ENCODE data around the gene SDSL.

The SDSL gene

DNA sequence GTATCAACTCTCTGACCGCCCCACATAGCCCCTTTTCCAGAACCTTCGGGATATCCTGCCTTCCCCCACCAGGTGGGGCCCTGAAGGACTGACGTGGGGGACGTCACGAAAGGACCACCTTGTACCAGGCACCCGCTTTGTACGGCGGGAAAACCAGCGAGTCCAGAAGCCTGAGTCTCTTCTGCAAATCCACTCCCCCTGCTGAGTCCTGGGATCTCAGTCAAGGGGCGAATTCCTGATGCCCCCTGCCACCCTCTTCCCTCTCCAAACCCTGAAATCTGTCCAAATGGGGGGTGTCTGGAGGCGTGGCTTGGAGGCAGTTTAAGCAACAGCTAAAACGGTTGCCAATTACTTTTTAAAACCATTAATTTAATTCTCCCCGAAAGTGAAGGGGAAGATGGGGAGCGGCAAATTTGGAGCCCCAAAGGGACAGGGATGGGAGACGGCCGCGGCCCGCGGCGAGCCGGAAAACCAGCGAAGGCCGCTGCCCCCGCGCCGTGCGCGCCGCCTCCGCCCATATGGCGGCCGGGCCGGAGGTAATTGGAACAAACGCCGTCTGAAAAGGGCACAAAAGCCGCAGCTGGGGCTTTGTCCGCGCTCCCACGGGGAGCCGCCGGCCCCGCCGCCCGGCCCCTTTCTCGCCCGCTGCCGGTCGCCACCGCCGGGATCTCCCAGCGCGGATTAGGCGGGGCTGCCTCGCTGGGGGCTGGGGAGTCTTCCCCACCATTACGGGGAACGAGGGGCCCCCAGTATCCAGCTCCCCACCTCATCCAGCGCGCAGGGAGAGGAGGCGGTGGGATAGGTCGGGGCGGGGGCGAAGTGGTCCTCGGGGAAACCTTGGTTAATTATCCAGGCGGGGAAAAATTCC, 42.9 kb downstream of the SDSL start:
- peaks cover 41% of the 10 kb centered on the region for H3K4me1 ChIP-seq (ENCODE audit: insufficient read depth, low read length)
- no peaks in the 10 kb centered on the region for H3K9me3 ChIP-seq (ENCODE audit: low read length)
- H3K27me3 ChIP-seq (ENCODE audit: insufficient read depth, low read length), result peaks cover 68% of the 10 kb centered on the region
- H2AFZ ChIP-seq (ENCODE audit: low read depth, low read length), result no peak overlapping the region
- H3K36me3 ChIP-seq (ENCODE audit: insufficient read depth, low read length), result no peaks in the 10 kb centered on the region
- peak overlapping the region; percentile 19 for H3K4me3 ChIP-seq (ENCODE audit: low read length)

DNA sequence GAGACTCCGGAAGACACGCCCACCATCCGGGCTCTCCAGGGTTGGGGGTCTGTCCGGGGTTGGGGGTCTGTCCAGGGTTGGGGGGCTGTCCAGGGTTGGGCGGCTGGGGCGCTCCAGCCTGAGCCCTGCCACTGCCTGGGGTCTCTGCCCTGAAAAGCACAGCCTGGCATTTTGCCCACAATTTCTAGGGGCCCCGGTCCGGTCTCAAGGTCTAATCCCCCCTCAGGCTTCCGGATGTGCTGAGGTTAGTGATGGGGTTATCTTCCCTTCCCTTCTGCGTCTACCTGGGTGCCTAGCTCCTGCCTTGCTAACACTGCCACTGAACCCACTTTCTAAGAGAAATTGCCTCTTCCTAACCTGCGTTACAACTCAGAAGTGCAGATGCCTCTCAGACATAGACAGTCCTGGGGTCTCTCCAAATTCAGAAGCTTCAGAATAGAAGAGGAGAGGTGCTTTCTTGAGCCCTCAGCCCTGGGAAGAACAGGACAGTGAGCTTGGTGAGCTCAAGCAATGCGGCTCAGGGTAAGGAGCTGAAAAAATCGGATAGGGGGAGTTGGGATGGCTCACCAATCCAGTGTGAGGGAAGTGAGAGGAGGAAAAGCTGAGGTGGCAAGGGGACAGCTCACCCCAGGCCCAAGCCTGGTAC, 43.8 kb downstream of the SDSL start:
- Histone ChIP-seq H3K27me3 (ENCODE audit: insufficient read depth, low read length) (peaks cover 77% of the 10 kb centered on the region), H3K9me3 (ENCODE audit: low read length) (no peaks in the 10 kb centered on the region), H2AFZ (ENCODE audit: low read depth, low read length) (no peak overlapping the region), H3K36me3 (ENCODE audit: insufficient read depth, low read length) (no peaks in the 10 kb centered on the region), H3K4me1 (ENCODE audit: insufficient read depth, low read length) (peaks cover 43% of the 10 kb centered on the region), H3K4me3 (ENCODE audit: low read length) (peak overlapping the region; percentile 15)

DNA sequence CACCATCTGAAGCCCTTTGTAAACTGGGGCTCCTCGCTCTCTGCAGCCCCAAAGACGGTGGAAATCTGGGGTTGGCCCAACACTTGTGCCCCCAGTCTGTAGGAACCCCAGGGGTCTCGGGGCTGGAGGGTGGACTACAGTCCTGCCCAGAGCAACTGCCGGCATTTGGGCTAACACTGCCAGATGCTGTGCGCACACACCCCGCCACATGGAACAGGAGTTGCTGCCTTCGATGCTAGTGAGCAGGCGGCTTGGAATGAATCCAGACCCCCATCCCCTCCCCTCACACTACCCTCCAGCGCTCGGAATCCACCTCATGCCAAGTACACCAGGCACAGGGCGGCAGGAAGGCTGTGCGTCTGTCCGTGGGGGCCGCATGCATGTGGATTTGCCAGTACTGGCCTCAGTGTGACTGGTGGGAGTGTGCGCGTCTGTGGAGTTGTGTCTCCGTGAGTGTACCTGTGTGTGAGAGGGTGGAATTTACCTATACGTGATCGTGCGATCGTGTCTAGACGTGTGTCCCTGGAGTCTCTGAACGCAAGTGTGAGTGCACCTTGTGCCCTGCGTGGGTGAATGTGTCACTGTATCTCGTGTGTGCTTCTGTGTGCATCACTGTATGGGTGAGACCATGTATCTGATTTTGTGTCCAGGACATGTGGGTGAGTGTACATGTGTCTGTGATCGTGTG, 44.4 kb downstream of the SDSL start:
- H3K4me3 ChIP-seq (ENCODE audit: low read length), result peak overlapping the region; percentile 54
- H3K4me1 ChIP-seq (ENCODE audit: insufficient read depth, low read length), result peaks cover 49% of the 10 kb centered on the region
- H3K9me3 ChIP-seq (ENCODE audit: low read length), result no peaks in the 10 kb centered on the region
- peaks cover 83% of the 10 kb centered on the region for H3K27me3 ChIP-seq (ENCODE audit: insufficient read depth, low read length)
- H2AFZ ChIP-seq (ENCODE audit: low read depth, low read length), result no peak overlapping the region
- H3K36me3 ChIP-seq (ENCODE audit: insufficient read depth, low read length), result no peaks in the 10 kb centered on the region

DNA sequence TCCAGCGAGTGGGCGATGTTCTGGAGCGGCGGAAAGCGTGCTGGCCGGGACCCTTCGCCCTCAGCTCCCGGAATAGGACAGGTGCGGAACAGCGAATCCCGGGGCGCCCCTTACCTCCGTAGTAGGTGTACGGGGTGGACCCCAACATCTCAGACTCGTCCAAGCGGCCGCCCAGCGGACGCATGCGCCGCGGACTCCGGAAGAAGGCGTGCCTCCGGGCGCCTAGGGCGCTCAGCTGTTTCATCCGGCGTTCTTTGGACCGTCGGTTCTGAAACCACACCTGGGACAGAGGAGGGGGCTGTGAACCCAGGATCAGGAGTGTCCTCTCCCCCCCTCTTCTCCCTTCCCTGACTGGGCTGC, 44.9 kb downstream of the SDSL start:
- Histone ChIP-seq H3K27me3 (ENCODE audit: insufficient read depth, low read length) (peaks cover 89% of the 10 kb centered on the region), H3K4me1 (ENCODE audit: insufficient read depth, low read length) (peaks cover 49% of the 10 kb centered on the region), H3K36me3 (ENCODE audit: insufficient read depth, low read length) (no peaks in the 10 kb centered on the region), H2AFZ (ENCODE audit: low read depth, low read length) (peak overlapping the region; percentile 38), H3K4me3 (ENCODE audit: low read length) (peak overlapping the region; percentile 54), H3K9me3 (ENCODE audit: low read length) (no peaks in the 10 kb centered on the region)

DNA sequence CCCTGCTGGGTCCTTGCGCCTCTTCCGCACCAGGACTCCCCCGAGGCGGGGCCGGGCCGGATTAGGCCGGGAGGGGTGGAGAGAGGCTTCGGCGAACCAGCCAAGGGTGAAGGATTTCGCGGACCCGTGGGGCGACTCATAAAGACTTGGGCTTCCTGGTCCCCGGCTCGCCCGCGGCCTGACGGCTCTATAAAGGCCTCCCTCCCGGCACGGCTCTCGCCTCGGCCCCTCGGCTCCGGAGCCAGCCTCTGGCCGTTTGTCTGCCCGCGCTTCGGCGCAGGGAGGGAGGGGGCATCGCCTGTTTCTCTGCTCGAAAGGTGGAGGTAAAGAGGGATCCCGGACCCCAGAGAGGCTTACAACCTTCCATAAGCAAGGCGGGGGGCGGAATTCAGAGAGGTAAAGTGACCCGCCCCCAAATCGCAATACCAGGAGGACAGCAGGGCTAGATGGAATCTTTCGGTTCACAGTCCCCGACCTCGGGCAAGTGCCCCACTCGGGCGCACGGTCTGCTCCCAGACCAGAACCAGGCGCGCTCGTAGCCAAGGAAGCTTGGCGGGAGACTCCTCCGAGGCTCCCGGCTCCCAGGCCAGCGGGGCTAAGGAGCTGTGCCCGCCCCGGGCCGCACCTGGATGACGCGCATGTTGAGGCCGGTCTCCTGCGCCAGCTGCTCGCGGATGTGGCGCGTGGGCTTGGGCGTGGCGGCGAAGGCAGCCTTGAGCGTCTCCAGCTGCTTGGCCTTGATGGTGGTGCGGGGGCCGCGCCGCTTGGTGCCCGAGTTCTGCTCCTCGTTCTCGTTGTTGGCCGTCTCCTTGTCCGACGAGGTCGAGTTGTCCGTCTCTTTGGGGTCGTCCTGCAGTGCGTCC, 45.6 kb downstream of the SDSL start:
- Histone ChIP-seq H2AFZ (ENCODE audit: low read depth, low read length) (peak overlapping the region; percentile 38), H3K4me1 (ENCODE audit: insufficient read depth, low read length) (peaks cover 53% of the 10 kb centered on the region), H3K4me3 (ENCODE audit: low read length) (peak overlapping the region; percentile 54), H3K27me3 (ENCODE audit: insufficient read depth, low read length) (peaks cover 93% of the 10 kb centered on the region), H3K9me3 (ENCODE audit: low read length) (no peaks in the 10 kb centered on the region), H3K36me3 (ENCODE audit: insufficient read depth, low read length) (no peaks in the 10 kb centered on the region)

DNA sequence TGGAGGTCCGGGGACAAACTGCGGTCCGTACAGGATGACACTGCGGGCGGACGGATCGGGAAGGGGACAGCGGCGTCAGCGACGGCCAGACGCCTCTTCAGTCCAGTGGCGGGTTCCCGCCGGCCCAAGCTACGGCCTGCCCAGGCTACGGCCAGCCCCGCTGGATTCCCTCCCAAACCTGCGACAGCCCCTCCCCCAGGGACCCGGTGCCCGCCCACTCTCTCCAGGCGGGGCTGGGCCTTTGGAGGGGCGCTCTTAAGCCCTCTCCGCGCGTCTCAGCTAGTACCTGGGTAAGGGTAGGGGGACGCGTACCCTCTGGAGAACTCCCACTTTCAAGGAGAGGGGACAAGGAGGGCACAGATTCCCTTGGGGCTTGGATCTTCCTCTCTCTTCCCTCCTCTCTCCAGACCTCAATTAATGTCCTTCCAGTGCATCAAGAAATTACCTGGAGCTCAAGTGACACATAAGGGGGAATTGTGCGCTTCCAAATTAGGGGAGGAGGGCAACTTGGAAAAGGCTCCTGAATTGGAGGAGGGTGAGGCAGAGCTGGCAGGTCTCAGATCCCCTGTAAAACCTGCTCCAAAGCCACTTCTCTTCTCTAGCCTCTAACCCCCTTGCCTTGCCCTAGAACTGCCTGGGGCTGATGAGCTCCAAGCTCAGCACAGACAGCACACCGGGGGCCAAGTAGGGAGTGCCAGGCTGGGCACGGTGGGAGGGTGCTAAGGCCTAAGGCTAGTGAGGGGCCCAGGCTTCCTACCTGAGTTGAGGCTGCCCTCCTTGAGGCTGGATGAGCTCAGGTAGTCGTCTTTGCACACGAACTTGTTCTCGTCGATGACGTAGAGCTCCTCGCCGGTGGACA, 46.4 kb downstream of the SDSL start:
- Histone ChIP-seq H3K4me1 (ENCODE audit: insufficient read depth, low read length) (peaks cover 48% of the 10 kb centered on the region), H3K4me3 (ENCODE audit: low read length) (peak overlapping the region; percentile 54), H2AFZ (ENCODE audit: low read depth, low read length) (no peak overlapping the region), H3K9me3 (ENCODE audit: low read length) (no peaks in the 10 kb centered on the region), H3K36me3 (ENCODE audit: insufficient read depth, low read length) (no peaks in the 10 kb centered on the region), H3K27me3 (ENCODE audit: insufficient read depth, low read length) (peaks cover 93% of the 10 kb centered on the region)

DNA sequence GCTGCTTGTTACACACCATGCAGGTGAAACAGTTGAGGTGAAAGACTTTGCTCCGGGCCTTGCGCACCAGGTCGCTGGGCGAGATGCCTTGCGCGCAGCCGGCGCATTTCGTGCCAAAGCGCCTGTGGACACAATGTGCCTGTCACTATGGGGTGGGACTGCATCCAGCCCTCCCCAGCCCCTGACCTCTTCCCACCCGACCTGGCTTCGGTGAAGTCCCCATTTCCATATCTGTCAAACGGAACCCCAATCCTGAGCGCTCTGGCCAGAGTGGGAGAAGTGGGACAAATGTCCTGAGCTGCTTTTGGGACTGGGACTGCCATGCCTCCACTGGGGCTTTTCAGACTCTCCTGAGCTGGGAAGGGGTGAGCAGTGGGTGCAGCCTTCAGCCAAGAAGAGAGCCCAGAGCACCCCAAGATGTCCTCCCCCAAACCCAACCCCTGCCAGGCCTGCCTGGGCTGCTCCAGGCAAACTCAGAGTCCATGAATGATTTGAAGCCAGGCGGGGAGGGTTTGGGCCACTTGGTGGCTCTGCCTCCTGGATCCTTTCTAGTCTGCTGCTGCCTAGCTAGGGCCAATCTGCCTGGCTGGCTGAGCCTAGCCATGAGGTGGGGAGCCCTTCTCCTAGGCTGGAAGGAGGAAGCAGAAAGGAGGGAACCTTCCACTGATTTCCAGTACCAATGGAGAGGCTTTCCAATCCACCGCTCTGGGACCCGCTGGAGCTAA, 47.2 kb downstream of the SDSL start:
- Histone ChIP-seq H3K27me3 (ENCODE audit: insufficient read depth, low read length) (peaks cover 93% of the 10 kb centered on the region), H3K36me3 (ENCODE audit: insufficient read depth, low read length) (no peaks in the 10 kb centered on the region), H3K9me3 (ENCODE audit: low read length) (no peaks in the 10 kb centered on the region), H3K4me1 (ENCODE audit: insufficient read depth, low read length) (peaks cover 43% of the 10 kb centered on the region), H3K4me3 (ENCODE audit: low read length) (peak overlapping the region; percentile 54), H2AFZ (ENCODE audit: low read depth, low read length) (no peak overlapping the region)

DNA sequence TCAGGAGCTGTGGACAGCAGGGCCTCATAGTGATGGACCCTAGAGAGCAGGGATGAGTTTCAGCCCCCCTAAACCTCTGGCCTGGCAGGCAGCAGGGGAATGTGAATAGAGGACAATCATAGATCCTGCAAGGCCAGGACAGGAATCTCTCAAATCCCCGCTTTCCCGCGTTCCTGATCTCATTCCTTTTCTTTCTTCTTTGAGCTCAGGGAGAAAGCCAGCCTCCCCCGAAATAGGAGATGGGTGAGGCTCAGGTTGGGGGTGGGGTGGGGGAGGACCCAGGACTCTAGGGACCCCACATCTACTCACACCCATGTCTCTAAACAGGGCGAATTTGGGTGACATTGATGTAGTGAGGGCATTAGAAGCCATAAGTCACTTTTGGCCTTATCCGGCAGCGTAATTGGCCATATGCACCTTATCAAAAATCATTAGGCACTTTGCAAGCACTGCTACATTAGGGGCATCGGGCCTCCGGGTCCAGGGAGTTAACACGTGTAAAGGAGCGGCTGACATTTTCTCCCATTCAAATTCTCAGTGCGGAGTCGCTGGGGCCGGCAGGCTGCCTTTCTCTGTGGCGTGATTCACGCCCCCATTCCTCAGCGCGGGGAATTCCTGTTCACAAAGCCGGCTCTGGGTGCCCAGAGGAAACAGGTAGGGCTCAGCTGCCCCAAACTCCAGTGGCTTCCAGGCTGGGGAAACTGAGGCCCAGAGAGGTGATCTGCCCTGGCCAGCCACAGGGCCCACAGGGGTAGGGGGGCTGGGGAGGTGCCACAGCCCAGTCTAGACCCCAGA, 48.0 kb downstream of the SDSL start:
- H3K4me1 ChIP-seq (ENCODE audit: insufficient read depth, low read length), result peaks cover 35% of the 10 kb centered on the region
- peaks cover 93% of the 10 kb centered on the region for H3K27me3 ChIP-seq (ENCODE audit: insufficient read depth, low read length)
- H3K4me3 ChIP-seq (ENCODE audit: low read length), result peak overlapping the region; percentile 54
- no peaks in the 10 kb centered on the region for H3K36me3 ChIP-seq (ENCODE audit: insufficient read depth, low read length)
- H2AFZ ChIP-seq (ENCODE audit: low read depth, low read length), result no peak overlapping the region
- H3K9me3 ChIP-seq (ENCODE audit: low read length), result no peaks in the 10 kb centered on the region

DNA sequence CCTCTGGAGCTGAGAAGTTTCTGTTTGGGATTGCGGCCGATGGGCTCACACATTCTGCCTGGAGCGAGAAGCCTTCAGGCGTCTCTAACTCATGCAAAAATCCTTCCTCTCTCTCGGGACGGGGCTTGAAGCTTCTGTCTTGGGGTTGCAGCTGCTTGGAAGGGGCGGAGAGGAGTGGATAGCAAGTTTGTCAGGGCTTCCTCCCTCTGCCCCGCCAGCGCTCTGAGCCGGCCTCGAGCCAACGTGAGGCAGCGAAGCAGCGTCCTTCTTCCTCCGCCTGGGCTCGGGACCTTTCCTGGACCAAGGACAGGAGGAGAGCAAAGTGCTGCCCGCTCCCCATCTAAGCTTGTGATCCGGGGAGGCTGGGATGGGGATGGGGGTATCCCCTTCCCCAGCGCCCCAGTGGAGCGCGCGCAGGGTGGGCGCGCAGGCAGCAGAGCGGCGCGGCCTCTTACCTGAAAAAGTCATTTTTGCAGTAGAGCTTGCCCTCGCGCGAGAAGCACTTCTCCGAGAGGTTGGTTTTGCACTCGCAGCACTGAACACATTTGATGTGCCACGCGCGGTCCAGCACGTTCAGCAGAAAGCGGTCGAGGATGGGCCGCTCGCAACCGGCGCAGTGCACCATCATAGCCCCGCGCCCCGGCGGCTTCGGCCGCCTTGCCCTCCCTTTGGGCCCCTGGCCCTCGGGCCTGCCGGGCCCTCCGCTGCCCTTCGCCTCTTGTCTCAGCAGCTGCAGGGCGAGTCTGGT, 48.9 kb downstream of the SDSL start:
- Histone ChIP-seq H3K4me1 (ENCODE audit: insufficient read depth, low read length) (peaks cover 28% of the 10 kb centered on the region), H3K4me3 (ENCODE audit: low read length) (peak overlapping the region; percentile 54), H3K27me3 (ENCODE audit: insufficient read depth, low read length) (peaks cover 98% of the 10 kb centered on the region), H2AFZ (ENCODE audit: low read depth, low read length) (no peak overlapping the region), H3K9me3 (ENCODE audit: low read length) (no peaks in the 10 kb centered on the region), H3K36me3 (ENCODE audit: insufficient read depth, low read length) (no peaks in the 10 kb centered on the region)

DNA sequence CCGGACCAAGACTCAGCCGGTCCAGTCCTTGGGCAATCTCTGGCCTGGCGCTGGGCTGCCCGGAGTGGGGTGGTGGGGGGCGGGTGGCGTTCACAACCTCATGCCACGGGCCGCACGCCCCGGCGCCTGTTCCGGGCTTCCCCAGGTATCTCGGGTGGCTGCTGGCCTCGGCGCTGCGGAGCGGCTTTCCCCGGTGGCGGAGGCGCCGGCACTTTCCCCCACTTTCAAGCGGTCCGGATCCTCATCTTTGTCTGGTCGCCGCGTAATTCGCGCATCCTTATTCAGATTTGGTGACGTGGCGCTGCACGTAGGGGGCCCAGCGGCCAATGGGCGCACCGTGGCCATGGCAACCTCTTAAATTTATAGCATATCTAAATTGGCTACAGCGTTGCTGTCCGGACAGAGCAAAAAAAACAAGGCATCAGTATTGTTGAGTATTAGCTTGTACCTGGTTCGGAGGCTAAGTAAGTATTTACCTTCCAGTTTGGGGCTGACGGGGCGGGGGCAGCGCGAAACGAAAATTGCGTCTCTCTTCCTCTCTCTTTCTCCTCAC, 49.5 kb downstream of the SDSL start, which contains the start of gene LHX5:
LHX5 (minus strand) TSS at position 253 of the 553 bp plus-strand sequence. CDS start 373 bp downstream, outside the sequence.
- H2AFZ ChIP-seq (ENCODE audit: low read depth, low read length), result no peak within 1 kb of the TSS
- H3K9me3 ChIP-seq (ENCODE audit: low read length), result no peaks in the 10 kb centered on the region
- H3K36me3 ChIP-seq (ENCODE audit: insufficient read depth, low read length), result no peaks in the 10 kb centered on the region
- H3K4me1 ChIP-seq (ENCODE audit: insufficient read depth, low read length), result peaks cover 28% of the 10 kb centered on the region
- peak within 1 kb of the TSS; percentile 54 for H3K4me3 ChIP-seq (ENCODE audit: low read length)
- H3K27me3 ChIP-seq (ENCODE audit: insufficient read depth, low read length), result peaks cover 97% of the 10 kb centered on the region
